ENCODE measurements around the gene NRN1L. TPM values are rescaled to one million over a fixed set of nuclear protein-coding genes. Genes with fewer than 3 reads are reported as not detected.

Gene NRN1L
- total RNA-seq, 1 donor = not detected

DNA sequence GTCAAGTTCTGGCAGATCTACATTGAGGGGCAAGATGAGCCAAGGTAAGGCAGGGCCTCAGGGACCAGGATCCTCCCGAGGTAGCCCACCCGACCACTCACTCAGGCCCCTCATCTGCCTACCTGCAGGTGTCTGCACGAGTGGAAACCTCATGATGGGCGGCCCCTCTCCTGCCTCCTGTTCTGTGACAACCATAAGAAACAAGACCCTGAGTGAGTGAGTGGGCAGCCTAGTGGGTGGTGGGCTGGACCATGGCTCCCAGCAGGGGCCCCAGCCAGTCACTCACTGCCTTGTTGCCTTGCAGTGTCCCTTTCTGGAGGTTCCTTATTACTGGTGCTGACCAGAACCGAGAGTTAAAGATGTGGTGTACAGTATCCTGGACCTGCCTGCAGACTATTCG is 6.5 kb upstream of the NRN1L start:
- no peak overlapping the region for H3K4me3 ChIP-seq (ENCODE audit: low read depth, low read length)
- DNase-seq (ENCODE audit: low read depth) = no peak
- TF ChIP-seq, protein P1, sequence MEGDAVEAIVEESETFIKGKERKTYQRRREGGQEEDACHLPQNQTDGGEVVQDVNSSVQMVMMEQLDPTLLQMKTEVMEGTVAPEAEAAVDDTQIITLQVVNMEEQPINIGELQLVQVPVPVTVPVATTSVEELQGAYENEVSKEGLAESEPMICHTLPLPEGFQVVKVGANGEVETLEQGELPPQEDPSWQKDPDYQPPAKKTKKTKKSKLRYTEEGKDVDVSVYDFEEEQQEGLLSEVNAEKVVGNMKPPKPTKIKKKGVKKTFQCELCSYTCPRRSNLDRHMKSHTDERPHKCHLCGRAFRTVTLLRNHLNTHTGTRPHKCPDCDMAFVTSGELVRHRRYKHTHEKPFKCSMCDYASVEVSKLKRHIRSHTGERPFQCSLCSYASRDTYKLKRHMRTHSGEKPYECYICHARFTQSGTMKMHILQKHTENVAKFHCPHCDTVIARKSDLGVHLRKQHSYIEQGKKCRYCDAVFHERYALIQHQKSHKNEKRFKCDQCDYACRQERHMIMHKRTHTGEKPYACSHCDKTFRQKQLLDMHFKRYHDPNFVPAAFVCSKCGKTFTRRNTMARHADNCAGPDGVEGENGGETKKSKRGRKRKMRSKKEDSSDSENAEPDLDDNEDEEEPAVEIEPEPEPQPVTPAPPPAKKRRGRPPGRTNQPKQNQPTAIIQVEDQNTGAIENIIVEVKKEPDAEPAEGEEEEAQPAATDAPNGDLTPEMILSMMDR (IDR thresholded peaks at IDR 0.05; ENCODE audit: insufficient read depth, low read depth, low read length) = no peak

DNA sequence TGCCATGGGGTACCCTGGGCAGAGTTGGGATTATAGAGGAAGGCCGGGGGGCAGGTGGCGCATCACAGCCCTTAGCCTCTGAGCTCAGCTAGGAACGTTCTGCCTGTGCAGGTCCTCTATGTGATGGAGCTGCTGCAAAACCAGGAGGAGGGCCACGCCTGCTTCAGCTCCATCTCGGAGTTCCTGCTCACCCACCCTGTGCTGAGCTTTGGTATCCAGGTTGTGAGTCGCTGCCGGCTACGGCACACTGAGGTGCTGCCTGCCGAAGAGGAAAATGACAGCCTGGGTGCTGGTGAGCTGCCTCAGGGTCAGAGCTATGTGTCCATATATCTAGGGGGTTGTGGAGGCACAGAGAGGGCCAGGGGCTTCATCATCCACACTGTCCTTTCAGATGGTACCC is 5.8 kb upstream of the NRN1L start:
- TF ChIP-seq, protein P1 (IDR thresholded peaks at IDR 0.05; ENCODE audit: insufficient read depth, low read depth, low read length) = no peak
- no peak overlapping the region for H3K4me3 ChIP-seq (ENCODE audit: low read depth, low read length)
- no peak for DNase-seq (ENCODE audit: low read depth)

DNA sequence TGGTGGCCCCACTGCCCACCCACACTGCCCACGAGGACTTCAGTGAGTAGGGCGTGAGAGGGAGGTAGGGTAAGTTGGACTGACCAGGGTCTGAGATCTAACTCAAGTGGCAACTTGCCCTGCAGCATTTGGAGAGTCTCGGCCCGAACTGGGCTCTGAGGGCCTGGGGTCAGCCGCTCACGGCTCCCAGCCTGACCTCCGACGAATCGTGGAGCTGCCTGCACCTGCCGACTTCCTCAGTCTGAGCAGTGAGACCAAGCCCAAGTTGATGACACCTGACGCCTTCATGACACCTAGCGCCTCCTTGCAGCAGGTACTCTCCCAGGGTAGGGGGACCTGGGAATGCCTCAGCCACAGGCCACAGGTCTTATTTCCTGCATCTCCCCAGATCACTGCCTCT is 5.2 kb upstream of the NRN1L start:
- H3K4me3 ChIP-seq (ENCODE audit: low read depth, low read length) = no peak overlapping the region
- TF ChIP-seq, protein P1 (IDR thresholded peaks at IDR 0.05; ENCODE audit: insufficient read depth, low read depth, low read length) = no peak
- DNase-seq (ENCODE audit: low read depth) = no peak

DNA sequence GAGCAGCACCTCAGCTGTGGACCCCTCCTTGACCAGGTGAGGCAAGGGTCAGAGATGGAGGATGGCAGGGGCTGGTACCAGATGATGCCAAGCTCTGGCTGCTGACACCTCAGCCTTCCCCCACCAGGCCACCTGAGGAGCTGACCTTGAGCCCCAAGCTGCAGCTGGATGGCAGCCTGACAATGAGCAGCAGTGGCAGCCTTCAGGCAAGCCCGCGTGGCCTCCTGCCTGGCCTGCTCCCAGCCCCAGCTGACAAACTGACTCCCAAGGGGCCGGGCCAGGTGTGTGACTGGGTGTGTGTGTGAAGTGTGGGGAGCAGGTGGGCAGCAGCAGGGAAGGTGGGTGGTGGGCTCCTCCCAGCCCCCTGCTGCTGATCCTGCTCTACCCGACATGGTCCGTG is 4.7 kb upstream of the NRN1L start:
- H3K4me3 ChIP-seq (ENCODE audit: low read depth, low read length) = no peak overlapping the region
- no peak for DNase-seq (ENCODE audit: low read depth)
- TF ChIP-seq, protein P1 (IDR thresholded peaks at IDR 0.05; ENCODE audit: insufficient read depth, low read depth, low read length) = no peak

DNA sequence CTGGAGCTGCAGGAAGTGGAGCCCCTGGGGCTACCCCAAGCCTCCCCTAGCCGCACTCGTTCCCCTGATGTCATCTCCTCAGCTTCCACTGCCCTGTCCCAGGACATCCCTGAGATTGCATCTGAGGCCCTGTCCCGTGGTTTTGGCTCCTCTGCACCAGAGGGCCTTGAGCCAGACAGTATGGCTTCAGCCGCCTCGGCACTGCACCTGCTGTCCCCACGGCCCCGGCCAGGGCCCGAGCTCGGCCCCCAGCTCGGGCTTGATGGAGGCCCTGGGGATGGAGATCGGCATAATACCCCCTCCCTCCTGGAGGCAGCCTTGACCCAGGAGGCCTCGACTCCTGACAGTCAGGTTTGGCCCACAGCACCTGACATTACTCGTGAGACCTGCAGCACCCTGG is 4.1 kb upstream of the NRN1L start:
- no peak for DNase-seq (ENCODE audit: low read depth)
- TF ChIP-seq, protein P1 (IDR thresholded peaks at IDR 0.05; ENCODE audit: insufficient read depth, low read depth, low read length) = no peak

DNA sequence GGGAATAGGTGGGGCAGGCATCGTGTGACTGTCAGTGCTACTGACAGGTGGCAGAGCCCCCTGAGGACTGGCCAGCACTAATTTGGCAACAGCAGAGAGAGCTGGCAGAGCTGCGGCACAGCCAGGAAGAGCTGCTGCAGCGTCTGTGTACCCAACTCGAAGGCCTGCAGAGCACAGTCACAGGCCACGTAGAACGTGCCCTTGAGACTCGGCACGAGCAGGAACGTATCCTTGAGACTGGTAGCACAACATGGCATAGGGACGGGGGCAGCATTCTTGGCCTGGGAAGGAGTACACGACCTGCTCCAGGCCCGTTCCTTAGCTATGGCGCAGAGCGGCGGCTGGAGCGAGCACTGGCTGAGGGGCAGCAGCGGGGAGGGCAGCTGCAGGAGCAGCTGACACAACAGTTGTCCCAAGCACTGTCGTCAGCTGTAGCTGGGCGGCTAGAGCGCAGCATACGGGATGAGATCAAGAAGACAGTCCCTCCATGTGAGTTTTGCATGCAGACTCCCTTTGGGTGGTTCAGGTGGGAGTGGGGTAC is 3.0 kb upstream of the NRN1L start:
- DNase-seq (ENCODE audit: low read depth) = no peak

More for the DNA sequence above, 4.1 kb upstream of the NRN1L start:
- H3K4me3 ChIP-seq (ENCODE audit: low read depth, low read length) = no peak overlapping the region

More for the DNA sequence above, 3.0 kb upstream of the NRN1L start:
- TF ChIP-seq, protein P1 (IDR thresholded peaks at IDR 0.05; ENCODE audit: insufficient read depth, low read depth, low read length) = no peak
- no peak overlapping the region for H3K4me3 ChIP-seq (ENCODE audit: low read depth, low read length)

All from fibroblast of villous mesenchyme (primary cell).